ENCODE measurements around the gene RASSF7. TPM values are rescaled to one million over a fixed set of nuclear protein-coding genes. Genes with fewer than 3 reads are reported as not detected.

RASSF7 gene
- total and polyA plus RNA-seq, 2 donors (not counting 1 experiment from before 2014, with no cell fraction given), result 29.8 to 89.3 TPM

DNA sequence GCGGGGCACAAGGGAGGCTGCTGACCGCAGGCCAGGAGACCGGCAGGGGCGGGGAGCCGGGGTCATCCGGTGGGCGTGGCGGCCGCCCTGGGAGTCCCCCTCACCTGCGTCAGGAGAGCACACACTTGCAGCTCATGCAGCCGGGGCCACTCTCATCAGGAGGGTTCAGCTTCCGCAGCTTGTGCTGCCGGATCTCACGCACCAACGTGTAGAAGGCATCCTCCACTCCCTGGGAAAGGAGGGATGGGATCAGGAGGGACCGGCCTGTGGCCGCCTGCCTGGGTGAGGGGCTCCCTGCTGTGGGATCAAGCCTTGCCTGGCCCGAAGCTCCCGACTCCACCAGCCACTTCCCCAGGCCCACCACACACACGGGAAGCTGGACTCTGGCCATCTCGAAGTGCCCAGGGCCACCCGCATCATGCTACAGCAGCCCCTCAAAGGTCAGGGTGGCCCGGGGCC, 28.2 kb upstream of the RASSF7 start:
- TF ChIP-seq, protein P1, sequence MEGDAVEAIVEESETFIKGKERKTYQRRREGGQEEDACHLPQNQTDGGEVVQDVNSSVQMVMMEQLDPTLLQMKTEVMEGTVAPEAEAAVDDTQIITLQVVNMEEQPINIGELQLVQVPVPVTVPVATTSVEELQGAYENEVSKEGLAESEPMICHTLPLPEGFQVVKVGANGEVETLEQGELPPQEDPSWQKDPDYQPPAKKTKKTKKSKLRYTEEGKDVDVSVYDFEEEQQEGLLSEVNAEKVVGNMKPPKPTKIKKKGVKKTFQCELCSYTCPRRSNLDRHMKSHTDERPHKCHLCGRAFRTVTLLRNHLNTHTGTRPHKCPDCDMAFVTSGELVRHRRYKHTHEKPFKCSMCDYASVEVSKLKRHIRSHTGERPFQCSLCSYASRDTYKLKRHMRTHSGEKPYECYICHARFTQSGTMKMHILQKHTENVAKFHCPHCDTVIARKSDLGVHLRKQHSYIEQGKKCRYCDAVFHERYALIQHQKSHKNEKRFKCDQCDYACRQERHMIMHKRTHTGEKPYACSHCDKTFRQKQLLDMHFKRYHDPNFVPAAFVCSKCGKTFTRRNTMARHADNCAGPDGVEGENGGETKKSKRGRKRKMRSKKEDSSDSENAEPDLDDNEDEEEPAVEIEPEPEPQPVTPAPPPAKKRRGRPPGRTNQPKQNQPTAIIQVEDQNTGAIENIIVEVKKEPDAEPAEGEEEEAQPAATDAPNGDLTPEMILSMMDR (IDR thresholded peaks at IDR 0.05), result no peak
- TF ChIP-seq EZH2 (IDR thresholded peaks at IDR 0.05; ENCODE audit: borderline replicate concordance, insufficient read depth, low read depth, low read length, poor library complexity, severe bottlenecking), result no peak
- Histone ChIP-seq H3K4me3 (ENCODE audit: control extremely low read depth in 1 of 5, extremely low read depth in 1 of 5, insufficient read depth in 1 of 5, low read depth in 2 of 5, low read length in 4 of 5) (no peak overlapping the region), H3K4me1 (ENCODE audit: control insufficient read depth in 2 of 2, insufficient read depth in 2 of 2, low read length in 2 of 2) (peaks cover 10 to 23% of the 10 kb centered on the region in 2 donors), H3K36me3 (replicated peaks in 1 of 2; ENCODE audit: control extremely low read depth in 1 of 2, control insufficient read depth in 1 of 2, extremely low read depth in 1 of 2, insufficient read depth in 2 of 2, low read length in 1 of 2) (peaks cover 0 to 25% of the 10 kb centered on the region in 2 experiments), H3K27ac (ENCODE audit: low read length in 2 of 2) (no peak overlapping the region), H2AFZ (ENCODE audit: insufficient read depth, low read depth, low read length, poor library complexity, severe bottlenecking) (no peak overlapping the region), H3K9me3 (ENCODE audit: control extremely low read depth in 1 of 3, control insufficient read depth in 2 of 3, insufficient read depth in 1 of 3, low read length in 2 of 3) (no peaks in the 10 kb centered on the region), H3K9ac (ENCODE audit: low read length) (no peak overlapping the region), H3K79me2 (ENCODE audit: control insufficient read depth, insufficient read depth, low read length) (peaks cover 16% of the 10 kb centered on the region), H3K4me2 (replicated peaks; ENCODE audit: low read depth, low read length, poor library complexity, severe bottlenecking) (no peak overlapping the region), H3K27me3 (replicated peaks in 1 of 4; ENCODE audit: control extremely low read depth in 1 of 4, control insufficient read depth in 3 of 4, insufficient read depth in 4 of 4, low read length in 3 of 4) (no peaks in the 10 kb centered on the region), H4K20me1 (ENCODE audit: control insufficient read depth, insufficient read depth, low read length, poor library complexity, severe bottlenecking) (peaks cover 36% of the 10 kb centered on the region)
- Mint-ChIP-seq H3K9me3 (ENCODE audit: insufficient read depth) (no peaks in the 10 kb centered on the region), H3K4me3 (no peak overlapping the region), H3K27me3 (no peaks in the 10 kb centered on the region), H3K4me1 (peaks cover 7% of the 10 kb centered on the region), H3K27ac (no peak overlapping the region)
- DNase-seq, result peak; percentile 32
- ATAC-seq (ENCODE audit: low read depth), result no peak
- POLR2A ChIA-PET, result no interaction called here
- intact Hi-C loops (cut with micrococcal nuclease), result no loop called here
- CTCF ChIA-PET, result no interaction called here
- WGBS (ENCODE audit: insufficient coverage), result 96% methylated on average over 22 of the region's 23 CpGs

DNA sequence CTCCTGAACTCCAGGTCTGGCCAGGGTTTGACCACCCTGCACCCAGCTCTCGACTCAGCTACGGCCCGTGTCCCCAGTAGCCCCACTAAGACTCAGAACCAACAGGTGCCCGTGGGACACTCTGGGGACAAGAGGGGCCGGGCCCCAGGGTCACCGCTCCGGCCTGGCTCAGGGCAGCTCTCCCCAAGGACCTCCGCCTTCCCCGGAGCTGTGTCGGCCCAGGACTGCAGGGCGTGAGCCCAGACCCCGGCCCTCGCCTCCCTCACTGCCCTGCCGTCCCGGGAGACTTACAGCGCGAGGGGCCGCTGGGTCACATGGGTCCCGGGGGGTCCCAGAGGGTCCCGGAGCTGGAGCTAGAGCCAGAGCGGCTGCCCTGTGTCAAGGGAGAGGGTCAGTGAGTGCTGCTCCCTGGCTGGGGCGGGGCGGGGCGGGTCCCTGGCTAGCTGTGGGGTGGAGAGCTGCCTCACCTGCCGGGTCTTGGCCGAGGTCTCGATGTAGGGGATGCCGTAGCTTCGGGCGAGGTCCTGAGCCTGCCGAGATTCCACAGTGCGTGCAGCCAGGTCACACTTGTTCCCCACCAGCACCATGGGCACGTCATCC, 27.7 kb upstream of the RASSF7 start:
- H3K27me3 ChIP-seq (replicated peaks in 1 of 4; ENCODE audit: control extremely low read depth in 1 of 4, control insufficient read depth in 3 of 4, insufficient read depth in 4 of 4, low read length in 3 of 4), result no peaks in the 10 kb centered on the region
- no peak overlapping the region for H3K4me2 ChIP-seq (replicated peaks; ENCODE audit: low read depth, low read length, poor library complexity, severe bottlenecking)
- H4K20me1 ChIP-seq (ENCODE audit: control insufficient read depth, insufficient read depth, low read length, poor library complexity, severe bottlenecking), result peaks cover 36% of the 10 kb centered on the region
- peaks cover 15 to 28% of the 10 kb centered on the region in 2 donors for H3K4me1 ChIP-seq (ENCODE audit: control insufficient read depth in 2 of 2, insufficient read depth in 2 of 2, low read length in 2 of 2)
- ChIA-PET CTCF (interaction anchor here (2.2 kb wide), 1 partner anchor 14 kb away, joined by 6 read pairs; no protein-coding TSS in a partner anchor), POLR2A (interaction anchor here (0.6 kb wide), 1 partner anchor 241 kb away, joined by 3 read pairs; no protein-coding TSS in a partner anchor)
- H3K36me3 ChIP-seq (replicated peaks in 1 of 2; ENCODE audit: control extremely low read depth in 1 of 2, control insufficient read depth in 1 of 2, extremely low read depth in 1 of 2, insufficient read depth in 2 of 2, low read length in 1 of 2), result peaks cover 0 to 25% of the 10 kb centered on the region in 2 experiments
- no peak overlapping the region for H3K27ac ChIP-seq (ENCODE audit: low read length in 2 of 2)
- Mint-ChIP-seq H3K27ac (no peak overlapping the region), H3K9me3 (ENCODE audit: insufficient read depth) (no peaks in the 10 kb centered on the region), H3K4me1 (peaks cover 13% of the 10 kb centered on the region), H3K27me3 (no peaks in the 10 kb centered on the region), H3K4me3 (no peak overlapping the region)
- H3K4me3 ChIP-seq (ENCODE audit: control extremely low read depth in 1 of 5, extremely low read depth in 1 of 5, insufficient read depth in 1 of 5, low read depth in 2 of 5, low read length in 4 of 5), result no peak overlapping the region
- TF ChIP-seq EZH2 (IDR thresholded peaks at IDR 0.05; ENCODE audit: borderline replicate concordance, insufficient read depth, low read depth, low read length, poor library complexity, severe bottlenecking), result no peak
- TF ChIP-seq, protein P1 (IDR thresholded peaks at IDR 0.05), result no peak
- no peaks in the 10 kb centered on the region for H3K9me3 ChIP-seq (ENCODE audit: control extremely low read depth in 1 of 3, control insufficient read depth in 2 of 3, insufficient read depth in 1 of 3, low read length in 2 of 3)
- H3K79me2 ChIP-seq (ENCODE audit: control insufficient read depth, insufficient read depth, low read length), result peaks cover 21% of the 10 kb centered on the region
- H2AFZ ChIP-seq (ENCODE audit: insufficient read depth, low read depth, low read length, poor library complexity, severe bottlenecking), result no peak overlapping the region
- 97% methylated on average over 30 of the region's 33 CpGs for WGBS (ENCODE audit: insufficient coverage)
- DNase-seq, result peak; percentile 36
- H3K9ac ChIP-seq (ENCODE audit: low read length), result no peak overlapping the region
- intact Hi-C loops (cut with micrococcal nuclease), result no loop called here
- ATAC-seq (ENCODE audit: low read depth), result no peak

Measured in B cell (primary cell).